Stimulated activated CD8-positive, alpha-beta memory T cell treated with anti-CD3 and anti-CD28 coated beads, Interleukin-7, amount 100 ng/mL, for 24 hours (primary cell): ENCODE measurements around the gene UQCRC1.

Experiments
- DNase-seq: peaks from one replicate; pipeline ENCODE4 v3.0.0-alpha.2; 2020; ENCODE audit warnings: low read depth

Gene UQCRC1

DNA sequence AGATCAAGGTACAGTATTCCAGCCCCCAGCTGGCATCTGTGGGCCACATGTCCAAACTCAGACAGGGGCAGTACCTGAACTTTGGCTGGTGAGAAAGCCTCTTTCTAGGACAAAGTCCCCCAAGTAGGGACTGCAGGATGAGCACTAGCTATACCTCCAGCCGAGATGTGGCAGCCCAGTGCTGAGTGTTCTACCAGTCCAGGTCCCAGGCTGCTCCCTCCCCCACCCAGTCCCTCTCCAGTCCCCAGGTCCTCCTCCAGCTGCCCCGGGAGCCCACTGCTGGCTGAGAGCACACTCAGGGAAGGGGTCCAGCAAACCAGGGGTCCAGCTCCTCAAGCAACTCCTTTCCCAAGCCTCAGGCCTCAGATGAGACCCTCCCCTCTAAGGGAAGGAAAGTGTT, 24.3 kb upstream of the UQCRC1 start:
- DNase-seq, result no peak

DNA sequence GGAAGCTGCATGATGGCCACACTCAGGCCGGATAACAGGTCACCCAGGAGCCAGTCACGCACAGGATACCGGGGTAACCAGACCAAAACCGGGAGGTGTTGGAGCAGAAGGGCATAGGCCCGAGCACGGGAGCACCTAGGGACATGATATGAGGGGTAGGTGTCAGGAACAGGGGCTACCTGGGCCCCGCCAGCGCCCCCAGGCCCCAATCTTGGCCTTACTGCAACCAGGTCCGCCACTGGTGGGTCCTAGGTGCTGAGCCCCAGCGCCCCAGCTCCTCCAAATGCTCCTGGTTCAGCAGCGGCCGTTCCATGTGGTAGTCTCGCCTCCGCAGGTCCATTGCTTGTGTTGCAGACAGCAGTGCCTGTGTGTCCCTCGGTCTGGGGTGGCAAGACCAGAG, 23.8 kb upstream of the UQCRC1 start:
- DNase-seq, result no peak

DNA sequence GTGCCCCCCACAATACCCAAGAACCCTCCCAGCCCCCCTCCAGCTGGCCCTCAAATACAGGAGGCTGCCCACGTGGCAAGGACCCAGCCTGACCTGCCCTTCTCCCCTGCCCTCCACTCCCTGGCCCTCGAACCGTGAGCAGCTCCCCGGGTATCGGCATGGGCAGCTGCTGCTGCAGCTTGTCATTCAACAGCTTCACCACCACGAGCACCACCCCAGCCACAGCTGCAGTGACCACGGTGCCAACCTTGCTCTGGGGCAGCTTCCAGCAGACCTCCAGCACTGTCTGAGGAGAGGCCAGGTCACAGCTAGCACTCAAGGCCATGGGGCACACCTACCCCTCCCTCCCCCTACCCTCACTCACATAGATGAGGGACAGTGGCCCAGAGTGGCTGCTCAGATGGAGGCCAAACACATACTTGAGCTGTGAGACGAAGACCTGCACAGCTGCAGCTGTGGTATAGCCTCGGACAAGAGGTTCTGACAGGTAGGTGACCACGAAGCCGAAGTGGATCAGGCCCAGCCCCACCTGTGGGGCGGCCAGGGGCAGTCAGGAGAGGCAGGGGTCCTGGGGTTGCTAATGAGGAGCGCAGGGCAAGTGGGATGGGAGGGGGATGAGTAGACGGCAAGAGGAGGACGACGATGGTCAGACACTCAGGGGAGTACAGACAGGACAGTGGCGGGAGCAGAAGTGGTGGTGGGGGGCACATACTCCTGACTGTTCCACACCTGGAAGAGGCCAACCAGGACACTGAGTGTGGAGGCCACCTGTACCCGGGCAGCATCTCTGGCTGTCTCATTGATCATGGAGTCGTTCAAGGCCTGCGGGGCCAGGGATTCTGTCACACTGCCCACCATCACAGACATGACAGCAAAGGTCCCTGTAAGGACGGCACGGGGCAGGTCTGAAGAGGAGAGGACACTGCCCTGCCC, 22.3 kb upstream of the UQCRC1 start:
- DNase-seq, result no peak

DNA sequence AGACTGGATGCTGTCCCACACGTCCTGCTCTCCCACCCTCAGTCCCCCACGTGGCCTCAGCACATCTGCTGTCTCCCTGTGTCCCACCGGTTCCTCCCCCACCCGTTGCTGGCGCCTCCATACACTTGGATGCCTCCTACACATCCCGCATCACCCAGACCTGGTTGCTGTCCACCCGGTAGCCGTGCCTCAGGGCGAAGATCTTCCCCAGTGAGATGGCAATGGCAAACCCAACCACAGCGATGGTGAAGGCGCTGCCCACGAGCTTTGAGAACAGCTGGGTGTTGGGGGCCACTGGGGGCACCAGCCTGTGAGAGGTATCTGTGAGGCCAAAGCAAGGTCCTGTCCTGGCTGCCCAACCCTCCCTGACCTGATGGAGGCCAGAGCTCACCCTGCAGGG, 21.4 kb upstream of the UQCRC1 start:
- DNase-seq, result no peak

DNA sequence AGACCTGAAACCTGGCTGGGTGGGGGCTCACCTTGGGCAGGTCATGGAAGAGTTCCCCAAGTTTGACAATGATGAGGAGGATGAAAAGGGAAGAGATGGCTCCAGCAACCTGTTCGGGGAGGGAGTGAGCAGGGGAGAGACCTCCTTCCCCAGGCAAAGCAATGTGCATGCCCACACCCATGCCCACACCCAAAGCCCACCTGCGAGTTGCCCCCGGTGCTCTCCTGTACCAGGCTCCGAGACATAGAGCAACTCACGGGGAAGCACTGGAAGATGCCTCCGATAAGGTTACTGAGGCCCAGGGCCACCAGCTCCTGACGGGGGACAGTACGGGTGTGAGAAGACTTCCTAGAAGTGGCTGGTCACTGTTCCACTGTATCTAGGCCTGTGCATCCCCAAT, 21.0 kb upstream of the UQCRC1 start:
- no peak for DNase-seq

DNA sequence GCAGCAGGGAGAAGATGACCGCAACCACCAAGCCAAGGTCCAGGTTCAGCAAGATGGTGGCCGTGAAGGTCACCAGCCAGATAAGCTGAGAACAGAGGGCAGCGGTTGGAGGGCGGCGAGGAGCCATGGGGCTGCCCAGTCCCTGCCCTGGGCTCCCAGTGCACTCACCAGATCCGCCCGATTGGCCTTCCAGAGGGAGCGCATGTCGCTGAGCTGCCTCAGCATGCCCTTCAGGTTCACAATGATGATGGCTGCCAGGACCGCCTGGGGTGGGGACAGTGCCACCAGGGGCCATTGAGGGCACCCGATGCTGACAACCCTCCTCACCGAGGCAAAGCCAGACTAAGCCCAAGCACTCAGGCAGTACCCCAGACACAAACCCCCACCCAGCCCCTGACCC, 20.4 kb upstream of the UQCRC1 start:
- no peak for DNase-seq

DNA sequence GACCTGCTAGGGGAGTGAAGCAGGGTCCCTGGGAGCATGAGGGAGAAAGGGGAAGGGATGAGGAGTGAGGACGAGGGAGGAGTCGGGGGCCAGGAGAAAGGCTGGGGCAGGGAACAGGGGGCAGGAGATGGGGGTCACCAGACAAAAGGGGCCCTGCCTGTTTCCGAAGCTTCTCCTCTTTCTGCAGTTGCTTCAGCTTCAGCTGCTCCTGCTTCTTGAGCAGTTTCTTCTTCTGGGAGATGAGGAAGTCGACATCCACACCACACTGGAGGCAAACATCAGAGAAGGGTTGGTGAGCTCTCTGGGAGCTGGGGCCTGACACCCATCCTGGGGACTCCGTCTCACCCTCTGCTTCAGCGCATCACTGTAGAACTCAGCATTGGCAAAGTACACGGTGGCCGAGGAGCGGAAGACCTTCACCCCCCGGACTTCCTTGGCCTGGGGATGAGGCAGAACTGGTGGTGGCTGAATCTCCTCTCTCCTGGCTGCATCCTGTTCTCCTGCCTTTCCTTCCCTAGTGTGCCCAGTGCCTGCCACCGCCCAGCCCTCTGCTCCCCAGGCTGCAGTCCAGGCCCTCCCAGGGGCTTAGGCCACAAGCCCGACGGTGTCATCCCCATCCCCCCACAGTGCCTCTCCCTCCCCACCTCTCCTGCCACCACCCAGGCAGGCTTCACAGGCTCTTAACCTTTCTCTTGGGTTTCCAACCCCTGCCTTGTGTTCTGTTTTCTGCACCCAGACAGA, 19.0 kb upstream of the UQCRC1 start:
- DNase-seq, result no peak

DNA sequence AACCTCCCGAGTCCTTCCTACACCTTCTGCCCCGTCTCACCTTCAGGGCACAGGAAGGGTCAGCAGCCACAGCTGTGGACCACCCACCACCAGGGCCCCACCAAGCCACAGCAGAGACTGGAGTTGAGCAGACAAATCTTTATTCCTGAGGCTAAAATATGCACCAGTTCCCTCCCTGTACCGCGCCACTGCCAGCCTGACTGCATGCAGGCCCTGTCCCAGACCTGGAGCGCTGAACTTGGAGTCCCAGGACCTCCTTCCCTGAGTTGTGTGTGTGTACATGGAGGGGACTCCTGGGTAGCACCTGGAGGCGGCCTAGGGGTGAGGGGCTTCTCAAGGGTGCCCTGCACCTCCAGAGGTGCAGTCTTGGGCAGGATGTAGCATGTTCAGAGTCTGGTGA, 16.2 kb upstream of the UQCRC1 start:
- DNase-seq, result no peak

DNA sequence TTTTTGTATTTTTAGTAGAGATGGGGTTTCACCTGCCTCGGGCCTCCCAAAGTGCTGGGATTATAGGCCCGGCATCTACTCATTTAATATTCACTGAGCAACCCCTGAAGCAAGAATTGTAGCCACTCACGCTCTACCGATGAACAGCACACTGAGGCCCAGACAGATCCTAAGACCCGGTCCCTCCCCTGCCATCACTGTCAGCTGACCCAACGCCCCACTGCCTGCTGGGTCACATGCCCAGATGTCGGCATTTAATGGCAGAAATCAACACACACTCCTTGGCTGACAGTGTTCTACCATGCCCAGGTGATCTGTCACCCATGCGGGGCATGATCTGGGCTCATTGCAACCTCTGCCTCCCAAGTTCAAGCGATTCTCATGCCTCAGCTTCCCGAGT, 15.3 kb upstream of the UQCRC1 start:
- DNase-seq, result no peak

DNA sequence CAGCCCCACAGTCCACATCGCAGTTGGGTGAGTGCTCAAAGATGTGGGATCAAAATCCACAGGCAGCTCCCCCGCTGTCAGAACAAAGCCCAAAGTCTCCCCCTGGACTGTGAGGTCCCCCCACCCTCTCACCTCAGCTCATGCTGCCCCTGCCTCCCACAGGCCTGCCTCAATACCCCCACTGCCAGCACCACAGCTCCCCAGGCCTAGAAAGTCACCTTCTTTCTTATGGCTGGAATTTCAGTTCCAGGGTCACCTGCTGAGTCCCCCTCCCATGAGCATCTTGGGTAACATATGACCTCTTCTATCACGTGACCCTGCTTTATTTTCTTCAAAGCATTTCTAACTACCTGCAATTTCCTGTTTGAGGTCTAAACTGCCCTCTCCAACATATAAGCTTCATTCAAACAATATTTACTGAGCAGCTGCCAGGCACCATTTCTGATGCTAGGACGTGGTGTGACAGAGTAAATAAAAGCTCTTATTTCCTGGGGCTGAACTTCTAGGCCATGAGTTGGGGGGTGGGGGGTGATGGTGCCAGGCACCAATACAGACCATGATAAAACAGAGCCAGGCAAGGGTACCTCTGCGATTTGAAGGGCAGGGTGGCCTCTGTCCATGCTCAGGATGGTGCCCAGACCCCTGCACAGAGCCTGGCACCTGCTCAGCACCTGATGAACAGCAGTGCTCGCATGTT, 14.6 kb upstream of the UQCRC1 start:
- no peak for DNase-seq

DNA sequence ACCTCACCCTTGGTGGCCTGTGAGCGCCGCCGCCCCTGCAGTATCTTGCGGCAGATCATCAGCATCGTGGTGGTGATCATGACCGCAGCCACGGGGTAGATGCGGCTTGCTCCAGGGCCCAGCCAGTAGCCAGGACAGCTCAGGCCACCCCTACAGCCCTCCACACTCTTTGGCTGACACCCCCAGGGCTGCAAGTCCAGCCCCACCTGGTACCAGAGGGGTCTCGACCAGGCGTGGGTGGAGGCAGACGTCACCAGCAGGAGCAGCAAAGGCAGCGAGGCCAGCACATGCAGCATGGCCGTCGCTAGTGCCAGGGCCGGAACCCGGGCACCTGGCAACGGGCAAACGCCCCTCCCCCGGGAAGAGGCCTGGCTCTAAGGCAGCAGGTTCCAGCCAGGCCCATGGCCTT, 12.0 kb upstream of the UQCRC1 start, which contains the start of gene TMEM89:
TSS of gene TMEM89 (minus strand) at position 309 of the 409 bp plus-strand sequence. CDS start at position 296, 13 bp downstream.
- DNase-seq, result no peak

DNA sequence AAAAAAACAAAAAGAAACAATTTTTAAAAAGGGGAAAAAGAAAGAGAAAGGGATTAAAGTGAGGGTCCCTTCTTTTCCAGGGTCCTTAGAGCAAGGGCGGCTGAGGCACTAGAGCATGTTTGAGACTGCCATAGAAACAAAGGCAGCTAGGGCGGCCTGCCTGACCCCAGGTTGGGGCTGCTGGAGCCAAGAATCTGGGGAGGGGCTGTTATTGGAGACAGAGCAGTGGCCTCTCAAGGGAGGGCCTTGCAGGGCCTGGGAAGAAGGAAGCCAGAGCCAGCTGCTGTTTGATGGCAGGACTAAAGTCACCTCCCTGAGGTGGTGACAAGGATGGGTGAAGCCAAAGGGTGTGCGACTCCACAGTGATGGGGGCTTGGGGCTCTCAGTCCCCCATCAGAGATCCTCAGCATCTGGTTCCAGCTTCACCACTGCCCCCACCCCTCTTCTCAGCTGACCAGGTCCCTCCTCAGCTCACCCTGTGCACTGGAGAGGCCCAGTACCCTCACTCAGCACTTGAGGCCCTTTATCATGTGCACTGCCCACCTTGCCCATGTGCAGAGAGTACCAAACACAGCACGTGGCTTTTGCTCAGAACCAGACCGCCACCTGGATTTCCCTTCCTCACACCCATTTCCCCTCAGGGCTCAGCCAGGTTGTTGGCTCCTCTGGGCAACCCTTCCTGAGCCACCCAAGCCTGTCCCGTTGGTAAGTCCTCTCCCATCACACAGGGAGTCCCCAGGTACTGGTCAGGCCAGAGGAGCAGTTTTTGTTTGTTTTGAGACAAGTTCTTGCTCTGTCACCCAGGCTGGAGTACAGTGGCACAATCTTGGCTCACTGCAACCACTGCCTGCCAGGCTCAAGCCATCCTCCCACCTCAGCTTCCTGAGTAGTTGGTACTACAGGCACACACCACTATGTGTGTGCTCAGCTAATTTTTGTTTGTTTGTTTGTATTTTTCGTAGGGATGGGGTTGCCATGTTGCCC, 10.4 kb upstream of the UQCRC1 start:
- DNase-seq, result no peak

DNA sequence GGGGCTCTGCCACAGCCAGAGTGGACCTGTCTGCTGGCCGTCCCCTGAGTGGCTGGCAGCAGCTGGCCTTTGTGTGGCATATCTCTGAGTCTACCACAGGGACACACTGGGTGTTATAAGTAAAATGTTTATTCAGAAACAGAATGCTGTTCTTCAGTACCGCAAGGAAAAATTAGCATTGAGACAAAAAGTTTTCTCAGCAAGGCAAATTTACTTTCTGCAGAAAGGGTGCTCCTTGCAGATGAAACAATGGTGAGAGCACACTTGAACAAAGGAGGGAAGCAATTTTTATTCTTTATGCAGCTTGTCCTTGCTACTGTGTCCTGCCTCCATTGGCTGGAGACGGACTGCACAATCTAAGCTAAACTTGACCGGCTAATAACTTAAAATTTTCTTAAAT, 8.1 kb upstream of the UQCRC1 start:
- no peak for DNase-seq

DNA sequence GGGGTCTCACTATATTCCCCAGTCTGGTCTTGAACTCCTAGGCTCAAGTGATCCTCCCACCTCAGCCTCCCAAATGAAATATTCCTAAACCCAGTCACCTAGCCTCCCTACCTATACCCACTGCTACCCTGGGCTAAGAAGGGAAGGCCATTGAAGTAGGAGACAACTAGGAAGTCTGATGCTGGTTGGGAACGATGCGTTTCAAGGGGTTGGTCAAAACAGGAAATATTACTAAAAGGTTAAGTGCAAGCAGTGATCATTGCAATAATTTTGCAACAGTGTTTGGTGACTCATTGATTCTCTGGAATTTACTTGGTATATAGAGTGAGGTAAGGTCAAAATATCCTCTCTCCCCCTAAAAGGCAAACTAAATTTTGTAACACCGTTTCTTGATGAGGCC, 4.6 kb upstream of the UQCRC1 start:
- no peak for DNase-seq

DNA sequence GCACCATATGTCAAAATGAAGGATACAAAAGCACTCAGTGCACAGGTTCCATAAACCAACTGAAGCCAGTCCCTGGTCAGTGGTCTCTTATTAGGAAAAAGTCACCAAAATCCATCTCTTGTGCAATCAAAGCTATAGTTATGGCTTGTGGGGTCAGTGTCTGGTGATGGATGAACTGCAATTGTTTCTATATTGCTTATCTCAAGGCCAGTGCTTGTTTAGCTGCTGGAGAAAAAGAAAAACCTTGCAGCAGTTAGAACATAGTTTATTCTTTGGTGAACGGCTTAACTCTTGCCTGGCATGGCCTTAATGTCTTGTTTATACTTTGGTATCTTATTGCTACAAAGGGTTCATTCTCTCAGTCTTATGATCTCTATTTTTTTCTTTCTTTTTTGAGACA, 2.9 kb upstream of the UQCRC1 start:
- no peak for DNase-seq

DNA sequence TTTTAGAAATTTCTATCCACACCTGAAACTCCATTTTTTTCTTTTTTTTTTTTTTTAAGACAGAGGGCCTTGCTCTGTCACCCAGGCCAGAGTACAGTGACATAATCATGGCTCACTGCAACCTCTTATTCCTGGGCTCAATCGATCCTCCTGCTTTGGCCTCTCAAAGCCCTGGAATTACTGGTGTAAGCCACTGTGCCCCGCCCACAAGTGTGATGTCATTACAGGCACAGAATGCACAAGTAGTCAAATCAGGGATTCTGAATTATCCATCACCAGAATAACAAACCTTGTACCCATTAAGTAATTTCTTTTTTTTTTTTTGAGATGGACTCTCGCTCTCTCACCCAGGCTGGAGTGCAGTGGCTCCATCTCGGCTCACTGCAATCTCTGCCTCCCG, 1.9 kb downstream of the UQCRC1 start:
- no peak for DNase-seq

DNA sequence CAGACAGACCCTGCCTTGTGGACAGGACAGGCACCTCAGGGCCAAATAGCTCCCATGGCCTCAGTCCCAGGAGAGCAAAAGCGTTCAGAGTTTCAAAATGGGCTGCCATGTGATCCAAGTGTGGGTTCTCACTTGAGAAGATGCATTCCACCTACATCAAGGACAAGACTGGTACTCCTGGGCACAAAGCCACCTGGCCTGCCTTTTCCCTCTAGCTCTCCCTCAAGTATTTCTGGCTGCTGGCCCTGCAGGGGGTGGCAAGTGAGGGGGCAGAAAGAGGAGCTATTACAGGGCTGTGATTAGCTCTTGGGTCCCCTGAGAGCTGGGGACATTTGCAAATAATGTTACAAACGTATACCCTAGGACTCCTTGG, 7.8 kb downstream of the UQCRC1 start:
- no peak for DNase-seq

DNA sequence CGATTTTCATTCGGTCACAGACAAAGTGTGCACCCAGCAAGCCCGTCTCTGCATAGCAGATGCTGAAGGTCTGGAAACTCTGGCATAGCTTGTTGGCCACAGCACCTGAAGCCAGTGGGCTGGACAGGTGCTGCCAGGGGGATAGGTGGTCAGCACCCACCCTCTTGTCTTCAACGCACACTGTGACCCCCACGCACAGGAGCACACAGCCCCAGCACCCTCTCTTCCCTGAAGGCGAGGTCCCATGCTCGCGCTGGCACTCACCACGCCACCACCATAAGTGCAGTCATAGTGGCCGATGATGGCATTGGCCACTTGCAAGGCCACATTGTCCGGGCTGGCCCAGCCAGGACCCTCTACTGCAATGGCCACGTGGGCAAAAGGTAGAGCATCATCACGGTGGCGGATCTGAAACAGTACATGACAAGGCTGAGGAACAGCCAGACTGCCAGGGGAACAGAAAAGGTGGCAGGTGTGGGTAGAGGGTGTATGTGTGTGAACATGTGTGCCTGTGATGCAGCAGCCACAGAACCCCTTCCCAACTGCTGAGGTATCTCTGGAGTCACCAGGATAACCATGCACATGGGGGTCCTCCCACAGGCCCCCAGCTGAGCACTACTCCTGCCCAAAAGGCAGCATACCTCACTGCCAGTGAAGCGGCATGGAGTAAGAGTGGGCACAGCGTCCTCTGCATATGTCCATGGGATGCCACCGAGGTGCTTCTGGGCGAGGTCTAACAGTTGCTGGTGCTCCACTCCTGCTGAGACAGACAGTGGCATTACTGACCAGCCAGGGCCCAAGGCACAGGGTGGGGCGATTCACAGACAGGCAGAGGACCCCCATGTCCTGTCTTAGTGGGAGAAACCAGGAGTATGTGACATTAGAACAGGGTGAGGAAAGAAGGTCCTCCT, 8.5 kb downstream of the UQCRC1 start:
- no peak for DNase-seq

DNA sequence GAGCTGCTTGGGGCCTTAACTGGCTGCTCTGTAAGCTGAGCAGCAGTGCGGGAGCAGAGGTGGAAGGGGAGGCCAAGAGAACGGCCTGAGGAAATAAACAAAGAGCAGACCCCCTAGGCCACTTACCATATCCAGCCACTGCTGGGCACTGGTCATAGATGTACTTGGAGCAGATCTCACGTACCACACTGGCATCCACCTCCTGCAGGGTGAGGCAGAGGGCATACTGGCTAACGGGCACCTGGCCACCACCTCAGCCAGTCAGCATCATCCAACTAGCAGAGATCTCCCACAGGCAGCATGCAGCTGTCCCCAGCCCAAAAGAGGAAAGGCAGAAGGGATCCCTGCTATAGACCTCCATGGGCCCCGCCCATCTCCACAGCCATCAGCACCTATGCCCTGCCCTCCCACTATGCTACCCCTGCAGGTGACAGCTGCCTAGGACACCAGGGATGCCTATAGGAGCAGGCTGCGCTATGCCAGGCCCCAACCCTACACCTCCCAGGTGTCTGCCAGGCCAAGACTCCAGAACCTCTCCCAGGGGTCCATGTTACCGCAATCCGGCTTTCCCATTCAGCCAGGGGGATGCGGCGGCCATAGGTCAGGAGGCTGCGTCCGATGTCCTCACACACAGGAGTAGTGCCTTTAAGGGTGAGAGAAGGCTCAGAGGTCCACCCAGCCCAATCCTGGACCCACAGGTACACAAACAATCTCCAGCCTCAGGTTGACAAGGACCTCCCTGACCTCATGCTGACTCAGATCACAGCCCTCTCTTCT, 9.7 kb downstream of the UQCRC1 start:
- DNase-seq, result no peak

DNA sequence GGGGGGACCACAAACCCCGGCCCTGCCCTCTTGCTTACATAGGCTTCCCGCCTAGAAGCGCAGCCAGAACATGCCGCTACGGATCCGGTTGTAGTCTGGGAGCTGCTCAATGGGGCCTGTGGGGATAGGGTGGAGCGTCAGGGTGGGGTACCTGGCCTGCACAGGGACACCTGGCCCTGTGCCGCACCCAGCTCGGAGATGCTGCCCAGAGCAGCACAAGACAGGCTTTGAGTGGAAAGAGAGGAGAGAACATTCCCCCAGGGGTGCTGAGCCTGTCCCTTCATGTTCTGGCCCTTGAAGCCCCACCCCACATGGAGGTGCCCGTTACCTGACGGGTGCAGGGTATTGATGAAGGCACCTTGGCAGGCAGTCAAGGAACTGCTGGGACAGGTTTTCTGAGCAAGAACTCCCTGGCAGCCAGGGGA, 10.4 kb downstream of the UQCRC1 start:
- no peak for DNase-seq
